Kidney glomerular epithelial cell (primary cell): ENCODE data around the gene IL3RA.
"Not testable (repeated sequence)": the region's sequence is repeated elsewhere in the genome, so short reads cannot be mapped to it uniquely, and the experiment has no call there.

Experiments
- DNase-seq: peaks from one replicate; lab custom pipeline; 2025; lab: John Stamatoyannopoulos, UW

IL3RA gene

GRCh38 chrX:1332433-1332832, 4.2 kb upstream of the IL3RA start:
- not testable (repeated sequence) for DNase-seq

GRCh38 chrX:1334854-1335253, 1.7 kb upstream of the IL3RA start:
- no peak for DNase-seq

DNA sequence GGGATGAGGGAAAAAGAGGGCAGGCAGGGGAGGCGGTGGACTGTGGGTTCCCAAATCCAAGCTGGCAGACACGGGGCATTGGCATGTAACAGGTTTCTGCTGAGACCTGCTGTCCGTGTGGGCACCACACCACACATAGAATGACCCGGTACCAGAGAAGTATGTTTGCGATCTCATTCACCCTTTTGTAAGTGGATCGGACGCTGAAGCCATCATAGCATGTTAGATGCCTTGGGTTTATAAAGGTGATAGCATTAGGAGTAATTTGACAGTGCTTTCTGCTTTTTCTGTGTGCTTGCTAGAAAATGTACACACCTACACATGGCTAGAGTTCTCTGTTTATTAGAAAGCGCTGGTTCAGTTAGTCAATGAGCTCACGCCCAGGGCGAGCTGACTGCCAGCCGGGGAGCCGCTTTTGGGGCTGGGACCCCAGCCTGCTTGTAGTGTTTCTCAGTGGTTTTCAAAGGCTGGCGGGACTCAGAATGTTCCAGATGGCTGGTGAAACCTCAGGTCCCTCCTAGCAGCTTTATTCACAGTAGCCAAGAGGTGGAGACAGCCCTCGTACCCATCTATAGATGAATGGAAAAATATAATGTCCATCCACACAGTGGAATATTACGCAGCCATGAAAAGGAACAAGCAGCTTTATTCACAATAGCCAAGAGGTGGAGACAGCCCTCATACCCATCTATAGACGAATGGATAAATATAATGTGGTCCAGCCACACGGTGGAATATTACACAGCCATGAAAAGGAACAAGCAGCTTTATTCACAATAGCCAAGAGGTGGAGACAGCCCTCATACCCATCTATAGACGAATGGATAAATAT, 579 bp downstream of the IL3RA start:
- DNase-seq = no peak

DNA sequence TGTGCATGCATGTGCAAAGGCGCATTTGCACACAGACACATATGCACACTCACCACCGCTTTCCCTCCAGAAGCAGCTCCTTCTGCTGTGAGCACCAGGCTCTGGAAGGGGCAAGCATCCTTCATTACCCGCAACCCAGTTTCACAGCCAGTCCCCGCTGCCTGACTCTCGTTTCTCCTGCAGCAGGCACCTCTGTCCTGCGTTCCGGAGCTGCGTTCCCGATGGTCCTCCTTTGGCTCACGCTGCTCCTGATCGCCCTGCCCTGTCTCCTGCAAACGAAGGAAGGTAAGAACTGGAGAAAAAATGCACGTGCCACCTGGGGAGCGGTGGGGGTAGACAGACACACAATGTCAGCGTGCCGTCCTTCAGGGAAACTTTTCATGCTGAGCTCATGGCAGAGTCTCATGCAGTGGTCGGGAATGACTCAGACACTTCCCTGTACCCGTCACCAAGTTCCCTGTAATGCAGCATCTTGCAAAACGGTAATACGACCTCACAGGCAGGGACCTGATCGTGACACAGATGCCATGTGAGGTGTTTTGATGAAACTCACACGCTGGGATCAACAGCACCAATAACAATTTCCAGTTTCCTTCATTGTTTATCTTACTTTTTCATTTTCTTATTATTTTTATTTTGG, 5.1 kb downstream of the IL3RA start:
- DNase-seq = no peak

- not testable (repeated sequence) for DNase-seq
These were observed 13.0 kb downstream of the IL3RA start for GRCh38 chrX:1349606-1350005.

GRCh38 chrX:1351981-1352714, 15.6 kb downstream of the IL3RA start:
- no peak for DNase-seq

- no peak for DNase-seq
These were observed 17.7 kb downstream of the IL3RA start for GRCh38 chrX:1354036-1355019.

GRCh38 chrX:1355131-1356046, 18.8 kb downstream of the IL3RA start:
- DNase-seq = no peak

- no peak for DNase-seq
These were observed 21.4 kb downstream of the IL3RA start for GRCh38 chrX:1357993-1358392.

DNA sequence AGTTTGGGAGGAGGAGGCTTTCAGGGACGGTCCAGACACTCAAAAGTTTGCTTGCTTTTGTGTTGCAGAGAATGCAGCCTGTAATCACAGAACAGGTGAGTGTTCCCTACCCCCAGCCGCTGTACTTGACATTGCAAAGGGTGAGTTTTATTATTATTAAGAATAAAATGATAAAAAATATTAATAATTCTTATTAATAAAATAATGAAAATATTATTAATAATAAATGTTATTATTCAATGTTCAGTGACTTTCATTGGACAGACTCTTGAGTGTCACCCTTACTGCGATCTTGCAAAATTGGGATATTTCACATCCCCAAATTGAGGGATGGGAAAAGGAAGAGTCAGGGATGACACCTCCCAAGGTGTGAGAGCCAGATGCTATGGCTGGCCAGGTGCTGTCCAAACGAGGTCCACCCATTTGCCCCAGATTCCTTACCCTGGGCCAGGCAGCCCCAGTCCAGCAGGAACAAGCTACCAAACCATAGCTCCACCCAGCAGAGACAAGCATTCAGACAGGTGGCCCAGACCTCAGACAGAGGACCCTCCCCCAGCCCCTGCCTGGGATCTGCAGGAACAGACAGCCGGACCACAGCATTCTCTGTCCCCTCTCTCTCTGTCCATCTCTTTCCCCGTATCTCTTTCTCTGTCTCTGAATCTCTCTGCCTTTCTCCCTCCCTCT, 22.4 kb downstream of the IL3RA start:
- no peak for DNase-seq

DNA sequence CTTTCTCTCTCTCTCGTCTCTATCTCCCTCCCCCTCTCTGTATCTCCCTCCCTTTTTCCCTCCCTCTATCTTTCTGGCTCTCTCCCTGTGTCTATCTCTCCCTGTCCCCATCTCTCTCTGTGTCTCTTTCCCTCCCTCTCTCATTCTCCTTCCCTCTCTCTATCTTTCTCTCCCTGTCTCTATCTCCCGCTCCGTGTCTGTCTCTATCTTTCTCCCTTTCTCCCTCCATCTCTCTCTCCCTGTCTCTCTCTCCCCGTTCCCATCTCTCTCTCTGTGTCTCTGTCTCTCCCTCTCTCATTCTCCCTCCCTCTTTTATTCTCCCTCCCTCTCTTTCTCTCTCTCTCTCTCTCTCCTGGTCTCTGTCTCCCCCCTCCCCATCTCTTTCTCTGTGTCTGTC, 22.9 kb downstream of the IL3RA start:
- no peak for DNase-seq

DNA sequence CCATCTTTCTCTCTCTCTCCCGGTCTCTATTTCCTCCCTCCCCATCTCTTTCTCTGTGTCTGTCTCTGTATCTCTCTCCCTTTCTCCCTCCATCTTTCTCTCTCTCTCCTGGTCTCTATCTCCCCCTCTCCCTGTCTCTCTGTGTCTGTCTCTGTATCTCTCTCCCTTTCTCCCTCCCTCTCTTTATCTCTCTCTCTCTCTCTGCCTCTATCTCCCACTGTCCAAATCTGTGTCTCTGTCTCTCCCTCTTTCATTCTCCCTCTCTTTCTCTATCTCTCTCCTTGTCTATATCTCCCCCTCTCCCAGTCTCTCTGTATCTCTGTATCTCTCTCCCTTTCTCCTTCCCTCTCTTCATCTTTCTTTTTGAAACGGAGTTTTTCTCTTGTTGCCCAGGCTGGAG, 23.6 kb downstream of the IL3RA start:
- no peak for DNase-seq

DNA sequence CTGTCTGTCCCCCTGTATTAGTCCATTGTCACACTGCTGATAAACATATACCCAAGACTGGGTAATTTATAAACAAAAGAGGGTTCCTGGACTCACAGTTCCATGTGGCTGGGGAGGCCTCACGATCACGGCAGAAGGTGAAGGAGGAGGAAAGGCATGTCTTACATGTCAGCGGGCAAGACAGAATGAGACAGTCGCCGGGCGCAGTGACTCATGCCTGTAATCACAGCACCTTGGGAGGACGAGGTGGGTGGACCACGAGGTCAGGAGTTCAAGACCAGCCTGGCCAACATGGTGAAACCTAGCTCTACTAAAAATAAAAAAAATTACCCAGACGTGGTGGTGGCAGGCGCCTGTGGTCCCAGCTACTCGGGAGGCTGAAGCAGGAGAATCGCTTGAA, 24.7 kb downstream of the IL3RA start:
- DNase-seq = no peak

DNA sequence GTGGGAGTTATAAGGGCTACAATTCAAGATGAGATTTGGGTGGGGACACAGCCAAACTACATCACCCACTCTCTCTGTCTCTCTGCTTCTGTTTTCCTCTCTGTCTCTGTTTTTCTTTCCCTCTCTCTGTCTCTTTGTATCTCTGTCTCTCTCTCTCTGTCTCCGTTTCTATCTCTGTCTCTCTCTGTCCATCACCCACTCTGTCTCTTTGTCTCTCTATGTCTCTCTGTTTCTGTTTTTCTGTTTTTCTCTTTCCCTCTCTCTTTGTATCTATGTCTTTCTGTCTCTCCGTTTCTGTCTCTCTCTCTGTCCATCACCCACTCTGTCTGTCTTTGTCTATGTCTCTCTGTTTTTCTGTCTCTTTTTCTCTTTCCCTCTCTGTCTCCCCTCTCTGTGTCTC, 25.3 kb downstream of the IL3RA start:
- no peak for DNase-seq

GRCh38 chrX:1366363-1366762, 29.8 kb downstream of the IL3RA start:
- not testable (repeated sequence) for DNase-seq

DNA sequence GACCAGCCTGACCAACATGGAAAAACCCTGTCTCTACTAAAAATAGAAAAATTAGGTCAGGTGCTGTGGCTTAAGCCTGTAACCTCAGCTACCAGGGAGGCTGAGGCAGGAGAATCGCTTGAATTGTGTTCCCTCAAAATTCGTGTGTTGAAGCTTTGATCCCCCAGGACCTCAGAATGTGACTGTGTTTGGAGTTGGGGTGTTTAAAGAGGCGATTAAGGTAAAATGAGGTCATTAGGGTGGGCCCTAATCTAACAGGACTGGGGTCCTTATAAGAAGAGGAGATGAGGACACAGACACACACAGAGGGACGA, 31.8 kb downstream of the IL3RA start:
- no peak for DNase-seq

DNA sequence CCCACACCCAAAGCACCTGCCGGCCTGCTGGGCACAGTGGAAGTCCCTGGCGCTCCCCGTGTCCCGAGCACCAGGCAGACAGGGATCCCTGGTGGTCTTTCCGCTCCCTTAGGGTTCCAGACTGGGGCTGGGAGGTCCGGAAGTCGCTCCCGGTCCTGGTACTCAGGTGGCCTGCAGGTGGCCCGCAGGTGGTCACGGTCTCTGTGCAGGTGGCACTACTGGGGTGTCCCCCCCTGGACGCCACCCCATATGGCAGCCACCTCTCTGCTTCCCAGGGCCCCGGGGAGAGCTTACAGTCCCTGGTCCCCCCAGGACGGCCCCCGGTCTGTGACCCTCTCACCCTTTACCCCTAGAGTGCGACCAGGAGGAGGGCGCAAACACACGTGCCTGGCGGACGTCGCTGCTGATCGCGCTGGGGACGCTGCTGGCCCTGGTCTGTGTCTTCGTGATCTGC, 41.7 kb downstream of the IL3RA start:
- no peak for DNase-seq

- no peak for DNase-seq
These were observed 44.2 kb downstream of the IL3RA start for GRCh38 chrX:1380672-1381233.

DNA sequence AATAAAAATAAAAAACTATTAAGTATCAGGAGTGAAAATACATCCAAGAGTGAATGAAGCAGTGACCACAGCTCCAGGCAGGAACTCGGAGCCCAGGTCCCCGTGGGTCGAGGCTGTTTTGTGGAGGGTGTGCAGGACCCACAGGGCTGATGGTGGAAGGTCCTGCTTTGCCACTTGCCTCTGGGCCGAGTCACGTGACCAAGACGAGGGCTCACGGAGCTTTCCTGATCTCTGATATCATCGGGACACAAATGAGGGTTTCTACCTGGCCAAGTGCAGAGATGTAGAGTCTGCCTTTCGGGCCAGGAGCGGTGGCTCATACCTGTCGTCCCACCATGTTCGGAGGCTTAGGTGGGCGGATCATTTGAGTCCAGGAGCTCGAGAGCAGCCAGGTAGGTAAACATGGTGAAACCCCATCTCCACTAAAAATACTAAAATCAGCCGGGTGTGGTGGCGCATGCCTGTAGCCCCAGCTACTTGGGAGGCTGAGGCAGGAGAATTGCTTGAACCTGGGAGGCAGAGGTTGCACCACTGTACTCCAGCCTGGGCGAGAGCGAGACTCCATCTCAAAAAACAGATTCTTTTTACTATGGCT, 48.2 kb downstream of the IL3RA start:
- DNase-seq = no peak
